Muscle of leg (tissue), 11 donors: ENCODE measurements around the gene BAZ1B. TPM values are rescaled to one million over a fixed set of nuclear protein-coding genes. Genes with fewer than 3 reads are reported as not detected.
A peak's percentile ranks its signal among the peaks of the same experiment; 100 is the strongest.
"Not testable (repeated sequence)": the region's sequence is repeated elsewhere in the genome, so short reads cannot be mapped to it uniquely, and the experiment has no call there.

ENCODE experiments used
- DNase-seq: peaks from one replicate; pipeline ENCODE4 v3.0.0; 2013
- H3K27ac ChIP-seq: one replicate; pipeline ENCODE4 v1.5.1; 2013; ENCODE audit warnings: mild to moderate bottlenecking, low read length, control low read depth
- H3K27me3 ChIP-seq: one replicate; pipeline ENCODE4 v1.6.1; 2013; ENCODE audit warnings: low read length; ENCODE audit not compliant: control insufficient read depth, insufficient read depth
- H3K36me3 ChIP-seq: one replicate; pipeline ENCODE4 v1.6.1; 2013; ENCODE audit warnings: low read length; ENCODE audit not compliant: control insufficient read depth, insufficient read depth
- H3K4me1 ChIP-seq: one replicate; pipeline ENCODE4 v1.6.1; 2013; ENCODE audit warnings: low read length; ENCODE audit not compliant: control insufficient read depth, insufficient read depth
- H3K4me3 ChIP-seq: one replicate; pipeline ENCODE4 v1.5.1; 2013; ENCODE audit warnings: low read length, control low read depth
- H3K9me3 ChIP-seq: replicated peaks from 2 replicates; pipeline ENCODE4 v1.6.1; 2013; ENCODE audit warnings: low read depth, low read length; ENCODE audit not compliant: control insufficient read depth
- WGBS: methylation state at CpG from one replicate; pipeline ENCODE4 v1.1.5; 2013; ENCODE audit warnings: missing lambda C conversion rate; ENCODE audit not compliant: insufficient coverage; 5-methylcytosine and 5-hydroxymethylcytosine counted together
- polyA plus RNA-seq, 8 donors: library from polyadenylated mRNA; unstranded; fragments of 120-200 nt; gene quantifications; one replicate each; pipeline versions ENCODE4 v1.2.1 to v1.2.3, GENCODE V29; 2013; ENCODE audit warnings: inconsistent platforms in 1 of 8, low replicate concordance in 1 of 8; ENCODE audit not compliant: insufficient read length in 8 of 8, insufficient read depth in 1 of 8
- total RNA-seq: library from RNA; stranded (reverse); fragments of 120-200 nt; gene quantifications from one replicate; pipeline ENCODE4 v1.2.4, GENCODE V29; 2013

BAZ1B gene
- total and polyA plus RNA-seq, 9 donors, result 40.5 to 67.6 (median 53.0) TPM

GRCh38 chr7:73437621-73438416 lies 84.3 kb downstream of the BAZ1B start:
- Histone ChIP-seq H3K27me3 (peaks cover 21% of the 10 kb centered on the region), H3K4me3 (no peak overlapping the region), H3K27ac (peak overlapping the region; percentile 80), H3K9me3 (no peaks in the 10 kb centered on the region), H3K36me3 (peaks cover 31% of the 10 kb centered on the region), H3K4me1 (peaks cover 75% of the 10 kb centered on the region)
- DNase-seq, result peak; percentile 82
- 31% methylated on average over 13 of the region's 16 CpGs for WGBS

GRCh38 chr7:73437091-73437490 lies 85.0 kb downstream of the BAZ1B start:
- Histone ChIP-seq H3K36me3 (peaks cover 24% of the 10 kb centered on the region), H3K27me3 (peaks cover 25% of the 10 kb centered on the region), H3K27ac (peak overlapping the region; percentile 82), H3K4me3 (no peak overlapping the region), H3K4me1 (peaks cover 69% of the 10 kb centered on the region), H3K9me3 (no peaks in the 10 kb centered on the region)
- 92% methylated on average over 2 of the region's 10 CpGs for WGBS
- no peak for DNase-seq

- Histone ChIP-seq H3K4me1 (peaks cover 67% of the 10 kb centered on the region), H3K4me3 (peak overlapping the region; percentile 31), H3K36me3 (peaks cover 18% of the 10 kb centered on the region), H3K27ac (peak overlapping the region; percentile 82), H3K27me3 (peaks cover 27% of the 10 kb centered on the region), H3K9me3 (no peaks in the 10 kb centered on the region)
- 28% methylated on average over 13 of the region's 20 CpGs for WGBS
- DNase-seq, result peak; percentile 51
Observed at GRCh38 chr7:73436031-73436929, 85.8 kb downstream of the BAZ1B start.

GRCh38 chr7:73435471-73436009 lies 86.6 kb downstream of the BAZ1B start:
- Histone ChIP-seq H3K27ac (peak overlapping the region; percentile 82), H3K4me3 (peak overlapping the region; percentile 31), H3K27me3 (peaks cover 27% of the 10 kb centered on the region), H3K9me3 (no peaks in the 10 kb centered on the region), H3K4me1 (peaks cover 64% of the 10 kb centered on the region), H3K36me3 (peaks cover 16% of the 10 kb centered on the region)
- peak; percentile 48 for DNase-seq
- WGBS, result 77% methylated on average over 26 of the region's 28 CpGs

GRCh38 chr7:73434701-73435069 lies 87.4 kb downstream of the BAZ1B start:
- Histone ChIP-seq H3K27ac (peak overlapping the region; percentile 59), H3K4me3 (no peak overlapping the region), H3K4me1 (peaks cover 58% of the 10 kb centered on the region), H3K27me3 (peaks cover 27% of the 10 kb centered on the region), H3K36me3 (peaks cover 11% of the 10 kb centered on the region), H3K9me3 (no peaks in the 10 kb centered on the region)
- WGBS, result 93% methylated on average over 26 of the region's 26 CpGs
- no peak for DNase-seq

GRCh38 chr7:73433924-73434700 lies 88.0 kb downstream of the BAZ1B start:
- no peak for DNase-seq
- Histone ChIP-seq H3K4me1 (peaks cover 60% of the 10 kb centered on the region), H3K9me3 (no peaks in the 10 kb centered on the region), H3K27me3 (peaks cover 27% of the 10 kb centered on the region), H3K27ac (no peak overlapping the region), H3K36me3 (peaks cover 5% of the 10 kb centered on the region), H3K4me3 (peak overlapping the region; percentile 27)
- 26% methylated on average over 109 of the region's 110 CpGs for WGBS

- no peak for DNase-seq
- Histone ChIP-seq H3K4me3 (no peak overlapping the region), H3K27ac (no peak overlapping the region), H3K4me1 (peaks cover 53% of the 10 kb centered on the region), H3K36me3 (no peaks in the 10 kb centered on the region), H3K27me3 (peaks cover 27% of the 10 kb centered on the region), H3K9me3 (no peaks in the 10 kb centered on the region)
- WGBS, result 86% methylated on average over 10 of the region's 11 CpGs
Observed at GRCh38 chr7:73432676-73433075, 89.4 kb downstream of the BAZ1B start.

GRCh38 chr7:73431041-73431835 lies 90.9 kb downstream of the BAZ1B start:
- Histone ChIP-seq H3K4me1 (peaks cover 40% of the 10 kb centered on the region), H3K27me3 (peaks cover 27% of the 10 kb centered on the region), H3K27ac (no peak overlapping the region), H3K9me3 (no peaks in the 10 kb centered on the region), H3K36me3 (no peaks in the 10 kb centered on the region), H3K4me3 (no peak overlapping the region)
- 78% methylated on average over 10 of the region's 13 CpGs for WGBS
- DNase-seq, result no peak

GRCh38 chr7:73430540-73430939 lies 91.6 kb downstream of the BAZ1B start:
- WGBS, result 78% methylated on average over 2 of the region's 4 CpGs

More at GRCh38 chr7:73430540-73430939, 91.6 kb downstream of the BAZ1B start:
- H3K36me3 ChIP-seq, H3K4me3 ChIP-seq, DNase-seq, H3K27ac ChIP-seq, H3K9me3 ChIP-seq: not testable (repeated sequence)
- Histone ChIP-seq H3K4me1 (peaks cover 33% of the 10 kb centered on the region), H3K27me3 (peaks cover 20% of the 10 kb centered on the region)
